GM21526 (cell line): ENCODE measurements around the gene MTHFD2L.

Source experiments
- ATAC-seq: cut with Tn5 transposase; IDR thresholded peaks from one replicate; pipeline ENCODE4 v1.9.1; 2021; ENCODE audit warnings: moderate library complexity; ENCODE audit not compliant: unreplicated experiment, low FRiP score

Gene MTHFD2L

DNA sequence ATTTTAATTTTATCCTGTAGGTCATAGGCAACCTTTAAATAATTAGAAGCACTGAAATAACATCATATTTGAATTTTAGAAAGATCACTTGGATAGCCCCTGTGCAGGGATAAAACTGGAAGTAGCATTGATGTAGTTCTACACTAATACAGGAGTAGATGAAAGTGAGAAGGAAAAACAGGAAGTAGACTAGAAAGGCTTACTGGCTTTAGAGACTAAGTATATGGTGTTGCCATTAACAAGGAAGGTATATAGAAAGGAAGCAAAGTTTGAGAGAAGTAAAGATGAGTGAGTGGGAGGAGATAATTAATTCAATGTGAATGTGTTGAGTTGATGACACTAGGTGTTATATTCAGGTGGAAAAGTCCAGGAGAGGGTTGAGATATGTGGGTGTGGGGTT is 77.2 kb downstream of the MTHFD2L start:
- ATAC-seq, result peak; percentile 88

DNA sequence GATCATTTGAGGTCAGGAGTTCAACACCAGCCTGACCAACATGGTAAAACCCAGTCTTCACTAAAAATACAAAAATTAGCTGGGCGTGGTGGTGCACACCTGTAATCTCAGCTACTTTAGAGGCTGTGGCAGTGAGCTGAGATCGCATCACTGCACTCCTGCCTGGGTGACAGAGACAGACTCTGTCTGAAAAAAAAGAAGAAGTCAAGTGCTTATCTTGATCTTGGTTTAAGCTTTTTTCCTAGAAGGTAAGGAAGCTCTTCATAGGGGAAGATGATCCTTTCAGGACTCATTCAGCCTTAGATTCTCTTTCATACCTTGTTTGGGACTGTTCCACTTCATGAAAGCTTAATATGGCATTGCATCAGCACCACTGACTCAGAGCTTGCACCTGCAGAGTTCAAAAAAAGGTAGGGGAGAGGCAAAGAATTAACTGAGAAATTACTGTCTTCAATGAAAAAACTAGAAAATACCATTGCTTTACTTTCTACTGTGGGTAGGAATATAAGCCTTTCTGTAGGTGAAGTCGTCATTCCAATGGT is 79.6 kb downstream of the MTHFD2L start:
- ATAC-seq, result no peak

DNA sequence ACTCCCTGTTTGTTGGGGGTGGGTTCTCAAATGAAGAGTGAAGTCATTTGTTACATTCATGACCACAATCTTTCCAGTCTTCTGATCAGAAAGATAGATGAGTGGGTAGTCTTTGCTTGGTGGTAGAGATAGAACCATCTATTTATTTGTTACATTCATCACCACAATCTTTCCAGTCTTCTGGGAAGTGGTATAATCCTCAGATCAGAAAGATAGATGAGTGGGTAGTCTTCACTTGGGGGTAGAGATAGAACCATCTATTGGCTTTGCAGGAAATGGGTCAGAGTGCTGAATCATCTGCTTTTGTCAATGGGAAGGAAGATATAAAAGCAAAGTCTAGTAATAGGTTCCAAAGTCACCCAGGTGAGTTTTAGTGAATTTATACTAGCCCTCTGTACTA is 86.1 kb downstream of the MTHFD2L start:
- ATAC-seq, result no peak

DNA sequence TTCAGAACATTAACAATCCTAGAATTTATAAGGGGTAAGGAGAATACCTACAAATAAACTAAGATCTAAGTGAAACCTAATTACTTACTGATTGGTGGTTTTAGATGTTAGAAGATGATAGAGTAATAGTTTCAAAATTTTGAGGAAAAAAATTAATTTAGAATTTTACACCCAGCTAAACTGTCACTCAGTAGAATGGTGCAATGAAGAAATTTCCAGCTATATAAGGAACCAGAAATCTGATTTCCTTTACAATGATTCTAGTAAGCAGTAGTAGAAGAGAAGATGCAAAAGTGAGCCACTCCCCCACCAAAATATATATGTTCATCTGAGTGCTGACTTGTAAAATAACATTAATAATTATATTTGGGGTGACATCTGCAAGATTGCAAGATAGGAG is 95.0 kb downstream of the MTHFD2L start:
- no peak for ATAC-seq

DNA sequence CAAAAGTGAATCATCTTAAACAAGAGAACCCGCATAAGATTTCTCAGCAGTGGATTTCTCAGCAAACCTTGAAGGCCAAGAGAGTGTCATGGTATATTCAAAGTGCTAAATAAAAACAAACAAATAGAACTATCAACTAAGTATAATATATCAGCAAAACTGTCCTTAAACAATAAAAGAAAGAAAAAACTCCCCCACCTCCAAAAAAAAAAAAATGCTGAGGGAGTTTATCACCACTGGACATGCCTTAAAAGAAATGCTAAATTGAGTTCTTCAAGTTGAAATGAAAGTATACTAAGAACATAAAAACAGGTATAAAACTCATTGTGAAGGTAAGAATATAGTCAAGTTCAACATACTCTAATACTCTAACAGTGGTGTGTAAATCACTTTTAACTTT is 96.5 kb downstream of the MTHFD2L start:
- ATAC-seq, result no peak

DNA sequence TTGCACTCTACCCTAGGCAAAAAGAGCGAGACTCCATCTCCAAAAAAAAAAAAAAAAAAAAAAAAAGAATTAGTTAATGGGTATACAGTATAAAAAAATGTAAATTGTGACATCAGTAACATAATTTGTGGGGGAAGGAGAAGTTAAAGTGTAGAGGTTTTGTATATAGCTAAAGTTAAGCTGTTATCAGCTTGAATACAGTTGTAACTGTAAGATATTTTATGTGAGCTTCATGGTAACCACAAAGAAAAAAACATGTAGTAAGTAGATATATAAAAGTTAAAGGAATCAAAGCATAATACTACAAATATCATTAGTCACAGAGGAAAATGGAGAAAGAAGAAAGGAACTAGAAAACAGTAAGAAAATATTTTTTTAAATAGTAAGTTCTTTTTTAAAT is 97.2 kb downstream of the MTHFD2L start:
- ATAC-seq, result no peak

DNA sequence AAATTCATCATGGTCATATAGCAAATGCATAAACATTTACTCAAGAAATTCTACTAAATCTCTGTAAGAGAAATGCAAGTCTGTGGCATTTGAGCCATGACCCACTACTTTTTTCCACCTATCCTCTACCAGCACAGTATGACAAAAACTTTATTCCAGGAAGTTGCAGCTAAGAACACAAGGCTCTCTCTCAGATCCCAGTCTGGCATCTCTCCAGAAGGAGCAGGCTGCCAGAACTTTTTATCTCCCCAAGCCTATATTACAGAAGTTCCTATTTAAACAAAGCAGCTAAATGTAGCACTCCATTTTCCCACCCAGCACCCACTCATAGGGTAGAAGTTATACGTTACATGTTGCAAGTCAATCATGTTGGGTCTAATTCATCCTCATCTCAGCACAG is 101.0 kb downstream of the MTHFD2L start:
- no peak for ATAC-seq

DNA sequence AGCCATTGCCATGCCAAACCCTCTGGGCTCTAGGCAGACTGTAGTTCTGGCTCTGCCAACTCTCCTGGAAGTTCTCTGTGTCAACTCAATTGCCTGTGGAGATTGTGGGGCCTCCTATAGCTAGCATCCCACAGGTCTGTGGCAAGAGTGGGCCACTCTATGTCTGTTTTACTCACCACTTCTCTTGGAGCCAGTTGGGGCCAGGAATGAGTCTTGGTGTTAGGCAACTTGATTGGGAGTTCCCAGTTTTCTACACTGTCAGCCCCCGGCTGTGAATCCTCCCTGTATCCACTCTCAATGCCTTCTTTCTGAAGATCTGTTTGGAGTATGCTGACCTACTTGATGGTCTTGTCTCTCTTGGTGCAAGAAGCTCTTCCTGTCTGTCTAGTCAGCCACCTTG is 102.1 kb downstream of the MTHFD2L start:
- no peak for ATAC-seq

DNA sequence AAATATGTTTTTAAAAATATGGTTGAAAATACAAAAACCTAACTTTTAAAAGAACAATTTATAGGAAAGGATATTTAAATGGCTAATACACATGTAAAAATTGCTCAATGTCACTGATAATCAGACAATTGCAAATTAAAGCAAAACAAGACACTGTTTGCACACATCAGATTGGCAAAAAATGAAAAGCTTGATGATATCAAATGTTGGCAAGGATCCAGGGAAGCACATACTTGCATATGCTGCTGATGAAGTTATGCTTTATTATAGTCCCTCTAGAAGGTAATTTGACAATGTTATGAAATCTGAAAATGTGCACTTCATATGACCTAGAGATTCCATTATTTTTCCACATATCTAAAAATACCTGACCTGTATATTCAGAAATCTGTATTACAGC is 104.6 kb downstream of the MTHFD2L start:
- ATAC-seq, result no peak

DNA sequence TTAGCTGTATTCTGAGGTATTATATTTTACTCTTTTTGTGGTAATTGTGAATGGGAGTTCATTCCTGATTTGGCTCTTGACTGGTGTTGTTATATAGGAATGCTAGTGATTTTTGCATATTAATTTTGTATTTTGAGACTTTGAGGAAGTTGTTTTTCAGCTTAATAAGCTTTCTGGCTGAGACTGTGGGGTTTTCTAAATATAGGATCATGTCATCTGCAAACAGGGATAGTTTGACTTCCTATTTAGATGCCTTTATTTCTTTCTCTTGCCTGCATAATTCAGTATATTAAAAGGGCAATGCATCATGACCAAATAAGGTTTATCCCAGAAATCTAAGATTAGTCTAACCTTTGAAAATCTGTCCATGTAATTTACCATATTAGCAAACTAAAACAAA is 105.6 kb downstream of the MTHFD2L start:
- ATAC-seq, result no peak

DNA sequence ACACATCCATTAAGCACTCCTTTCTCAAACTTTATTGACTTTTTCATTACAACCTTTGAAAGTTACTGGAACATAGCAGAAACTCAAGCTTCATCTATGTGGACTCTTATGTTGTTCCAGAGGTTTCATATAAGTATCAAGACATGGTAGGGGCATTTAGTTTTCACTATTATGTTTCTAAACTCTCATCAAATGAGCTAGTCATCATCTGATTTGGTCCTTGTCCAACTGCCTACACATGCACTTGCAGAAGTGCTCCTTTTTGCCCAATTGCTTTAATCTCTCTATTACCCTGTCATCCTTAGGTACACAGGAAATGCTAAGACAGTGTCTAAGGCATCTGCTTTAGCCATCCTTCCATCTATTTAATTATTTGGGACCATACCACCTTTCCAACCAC is 108.2 kb downstream of the MTHFD2L start:
- no peak for ATAC-seq

DNA sequence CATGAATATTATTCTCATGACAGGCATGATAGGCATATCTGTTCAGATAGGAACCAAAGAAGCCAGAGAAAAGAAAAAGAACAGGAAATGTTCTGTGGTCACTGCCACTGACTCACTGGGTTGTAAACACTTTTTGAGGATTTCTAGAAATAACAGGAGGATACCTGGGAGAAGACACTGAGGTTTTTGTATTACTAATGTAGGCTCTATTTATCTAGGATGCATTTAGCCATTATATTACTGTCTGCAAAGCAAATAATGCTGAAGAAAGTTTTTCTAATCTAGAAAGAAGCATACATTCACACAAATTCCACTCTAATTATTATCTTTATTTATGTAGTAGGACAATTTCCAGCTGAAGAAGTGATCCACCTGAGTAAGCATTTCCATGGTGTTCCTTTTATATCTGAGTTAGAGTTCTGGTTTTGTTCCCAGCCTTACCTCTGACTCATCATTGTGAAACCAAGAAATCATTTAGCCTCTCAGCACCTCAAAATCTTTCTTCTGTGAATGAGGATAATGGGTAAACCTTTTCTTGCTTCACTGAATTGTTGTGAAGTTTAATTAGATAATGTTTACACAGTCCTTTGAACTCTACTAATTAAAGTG is 110.2 kb downstream of the MTHFD2L start:
- no peak for ATAC-seq

DNA sequence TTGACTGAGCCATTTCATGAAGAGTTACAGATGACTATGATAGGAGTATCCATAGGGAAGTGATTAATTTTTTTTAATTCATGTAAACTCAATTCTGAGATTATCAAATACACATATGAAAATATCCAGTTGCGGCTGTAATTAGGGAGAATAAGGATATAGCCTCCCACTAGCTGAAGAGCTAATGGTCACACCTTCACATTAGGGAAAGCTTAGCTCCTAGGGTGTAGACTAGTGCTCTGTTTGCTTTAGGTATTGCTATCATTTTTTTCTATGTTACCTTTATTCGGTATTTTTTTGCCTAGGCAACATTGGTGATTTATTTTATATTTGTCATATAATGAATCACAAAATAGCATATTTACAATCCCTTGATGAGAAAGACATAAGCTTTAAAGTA is 110.7 kb downstream of the MTHFD2L start:
- no peak for ATAC-seq

DNA sequence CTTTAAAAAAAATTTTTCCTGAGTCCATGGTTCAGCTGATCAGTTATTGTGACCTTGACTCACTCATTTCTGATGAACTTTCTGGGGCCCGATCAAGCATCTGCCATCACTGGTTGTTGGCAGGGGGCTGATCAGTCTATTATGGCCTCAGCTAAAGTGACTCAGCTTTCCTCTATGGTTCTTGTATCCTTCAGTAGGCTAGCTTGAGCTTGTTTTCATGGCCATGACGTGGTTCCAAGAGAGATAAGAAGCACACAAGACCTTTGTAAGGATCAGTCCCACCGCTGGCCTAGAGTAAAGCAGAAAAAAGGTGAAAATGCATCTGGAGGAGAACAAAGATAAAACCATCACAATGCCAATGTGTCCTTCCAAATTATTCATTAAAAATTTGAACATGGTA is 120.6 kb downstream of the MTHFD2L start:
- ATAC-seq, result no peak

DNA sequence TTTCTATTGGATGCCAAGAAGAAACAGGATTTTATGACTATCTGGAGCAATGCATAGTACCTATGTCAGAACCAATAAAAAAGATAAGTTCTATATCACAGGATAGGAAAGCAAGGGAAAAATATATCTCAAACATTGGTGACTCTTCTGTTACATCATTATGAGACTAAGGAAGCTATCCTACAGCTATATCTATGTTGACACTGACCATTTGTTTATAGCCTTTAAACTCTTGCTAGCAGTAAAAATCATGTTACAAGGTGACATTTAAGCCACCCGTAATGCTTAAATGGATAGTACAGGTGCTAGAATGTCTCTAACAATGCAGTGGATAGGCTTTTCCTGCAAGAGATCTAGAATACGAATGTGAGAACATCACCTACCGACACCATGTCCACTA is 121.8 kb downstream of the MTHFD2L start:
- ATAC-seq, result no peak

DNA sequence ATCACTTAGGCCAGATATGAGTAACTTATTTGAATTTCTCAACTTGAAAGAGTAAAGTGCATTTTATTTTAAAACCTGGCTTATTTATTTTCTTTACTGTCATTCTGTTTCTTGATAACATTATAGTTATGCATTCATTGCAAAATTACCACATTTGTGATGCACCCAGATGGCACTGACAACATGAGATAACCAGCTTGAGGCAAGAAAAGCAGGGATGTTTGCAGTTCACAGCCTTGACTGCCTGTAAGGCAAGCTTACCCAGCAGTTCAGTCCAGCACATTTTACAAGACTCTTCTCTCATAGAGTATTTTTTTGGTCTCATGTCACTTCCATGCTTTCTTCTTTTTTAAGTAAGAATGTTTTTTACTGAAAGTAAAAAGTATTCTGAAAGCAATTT is 125.0 kb downstream of the MTHFD2L start:
- no peak for ATAC-seq

DNA sequence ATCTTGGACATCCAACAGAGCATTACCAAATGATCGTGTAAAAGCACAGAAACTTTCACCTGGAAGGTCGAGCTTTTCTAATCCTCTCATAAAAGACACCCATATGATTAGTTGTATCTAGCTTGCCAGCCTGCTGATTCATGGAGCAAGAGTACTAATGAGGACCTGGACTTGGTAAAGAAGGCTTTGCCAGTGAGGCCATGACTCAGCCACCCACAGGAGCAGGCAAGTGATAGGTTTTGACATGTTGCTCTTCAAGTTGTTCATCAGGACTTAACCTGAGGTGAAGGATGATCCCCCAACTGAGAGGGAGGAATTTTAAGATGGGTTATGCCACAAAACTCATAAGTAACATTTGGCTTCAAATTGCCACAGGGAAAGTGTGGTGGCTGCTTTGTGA is 125.7 kb downstream of the MTHFD2L start:
- ATAC-seq, result no peak

DNA sequence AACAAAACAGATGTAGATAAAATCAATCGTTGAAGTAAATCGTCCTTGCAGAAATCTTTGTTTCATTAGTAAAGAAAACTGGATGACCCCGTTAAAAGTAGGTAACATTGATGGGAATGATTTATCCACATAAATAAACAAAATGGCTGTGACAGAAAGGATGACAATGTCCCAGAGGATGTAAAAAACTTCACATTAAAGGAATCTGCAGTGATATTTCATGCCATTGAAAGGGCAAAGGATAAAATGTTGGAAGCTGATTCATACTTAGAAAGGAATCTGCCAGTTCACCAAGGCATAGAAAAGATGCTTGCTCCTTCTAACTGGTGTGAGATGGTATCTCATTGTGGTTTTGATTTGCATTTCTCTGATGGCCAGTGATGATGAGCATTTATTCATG is 126.1 kb downstream of the MTHFD2L start:
- no peak for ATAC-seq

DNA sequence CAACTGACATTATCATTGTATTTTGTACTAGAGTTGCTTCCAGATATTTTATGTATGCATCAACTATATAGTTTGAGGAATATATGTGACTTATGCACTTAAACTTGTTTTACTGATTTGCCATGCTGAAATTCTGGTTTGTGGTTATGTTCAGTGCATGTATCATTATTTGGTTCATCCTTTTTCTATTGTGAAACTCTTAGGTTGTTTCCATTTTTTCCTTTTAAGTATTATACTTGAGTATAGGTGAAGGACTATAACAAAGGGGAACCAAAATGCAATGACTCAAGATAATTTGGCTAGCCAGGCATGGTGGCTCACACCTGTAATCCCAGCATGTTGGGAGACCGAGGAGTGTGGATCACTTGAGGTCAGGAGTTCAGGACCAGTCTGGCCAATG is 129.2 kb downstream of the MTHFD2L start:
- ATAC-seq, result no peak

DNA sequence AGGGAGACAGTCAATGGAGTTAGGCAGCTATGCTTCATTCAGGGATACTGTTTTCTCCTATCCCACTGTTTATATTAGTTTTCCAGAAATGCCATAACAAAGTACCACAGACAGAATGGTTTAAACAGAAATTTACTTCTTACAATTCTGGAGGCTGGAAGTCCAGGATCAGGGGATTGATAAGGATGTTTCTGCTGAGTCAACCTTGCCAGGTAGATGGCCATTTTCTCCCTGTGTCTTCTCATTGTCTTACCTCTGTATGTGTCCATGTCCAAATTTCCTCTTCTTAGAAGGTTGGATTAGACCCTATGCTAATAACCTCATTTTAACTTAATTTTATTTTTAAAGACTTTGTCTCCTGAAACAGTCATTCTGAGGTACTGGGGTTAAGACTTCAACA is 129.9 kb downstream of the MTHFD2L start:
- no peak for ATAC-seq

DNA sequence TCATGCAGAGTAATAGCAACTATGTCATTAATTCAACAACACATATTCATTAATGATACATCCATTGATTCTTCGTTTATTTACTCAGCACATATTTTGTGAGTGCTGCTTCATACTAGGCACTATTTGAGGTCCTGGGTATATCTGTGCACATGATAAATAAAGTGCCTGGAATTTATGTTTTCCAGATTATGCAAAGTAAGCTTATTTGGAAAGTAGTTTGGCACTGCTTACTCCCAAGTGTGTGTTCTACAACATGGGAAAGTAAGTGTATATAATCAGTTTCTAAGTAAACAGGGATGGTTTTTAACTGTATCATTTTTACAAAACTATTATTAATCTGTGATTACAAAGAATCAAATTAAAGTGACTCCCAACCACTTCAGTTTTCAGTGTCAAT is 133.6 kb downstream of the MTHFD2L start:
- ATAC-seq, result no peak

DNA sequence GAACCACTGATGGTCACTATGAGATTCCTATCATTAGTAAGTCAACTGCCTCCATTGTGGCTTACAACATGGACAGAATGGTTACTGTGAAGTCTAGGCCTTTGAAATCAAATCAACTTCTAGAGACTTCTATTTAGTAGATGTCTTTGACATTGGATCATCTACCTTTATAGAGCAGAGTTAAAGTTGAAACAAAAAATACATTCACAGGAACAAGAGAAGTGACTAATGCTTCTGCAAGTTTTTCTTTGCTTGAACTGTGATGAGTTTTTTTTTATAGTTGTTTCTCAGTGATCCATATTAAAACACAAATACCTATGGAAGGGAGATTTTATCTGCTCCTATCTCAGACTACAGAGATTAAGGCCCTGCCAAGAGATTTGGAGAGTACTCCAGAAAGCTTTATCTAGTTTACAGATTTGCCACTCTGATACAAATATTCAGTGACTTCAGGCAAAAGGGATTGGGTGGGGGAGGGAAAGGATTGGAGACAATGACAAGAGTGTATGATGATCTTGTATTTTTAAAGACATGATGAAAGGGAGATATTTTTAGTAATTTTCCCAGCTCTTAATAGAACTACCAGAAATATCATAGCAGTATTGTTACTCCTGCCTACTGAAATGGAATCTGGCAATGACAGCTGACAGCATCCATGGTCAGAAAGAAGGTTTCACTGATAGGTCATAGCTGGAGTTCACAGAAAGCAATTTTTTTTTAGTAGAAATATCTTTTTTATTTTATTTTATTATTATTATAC is 134.4 kb downstream of the MTHFD2L start:
- ATAC-seq, result no peak
